PFSK-1 (cell line): Measurements from ENCODE around the gene ZBTB37.

Experiments
- POLR2AphosphoS5 ChIP-seq: IDR thresholded peaks from 2 replicates; pipeline ENCODE4 v1.6.1; 2012; ENCODE audit warnings: low read depth, mild to moderate bottlenecking, control low read depth, low read length, moderate library complexity
- TAF1 ChIP-seq: IDR thresholded peaks from 2 replicates; pipeline ENCODE4 v1.6.1; 2012; ENCODE audit warnings: low read length, control low read depth, borderline replicate concordance; ENCODE audit not compliant: insufficient read depth

DNA sequence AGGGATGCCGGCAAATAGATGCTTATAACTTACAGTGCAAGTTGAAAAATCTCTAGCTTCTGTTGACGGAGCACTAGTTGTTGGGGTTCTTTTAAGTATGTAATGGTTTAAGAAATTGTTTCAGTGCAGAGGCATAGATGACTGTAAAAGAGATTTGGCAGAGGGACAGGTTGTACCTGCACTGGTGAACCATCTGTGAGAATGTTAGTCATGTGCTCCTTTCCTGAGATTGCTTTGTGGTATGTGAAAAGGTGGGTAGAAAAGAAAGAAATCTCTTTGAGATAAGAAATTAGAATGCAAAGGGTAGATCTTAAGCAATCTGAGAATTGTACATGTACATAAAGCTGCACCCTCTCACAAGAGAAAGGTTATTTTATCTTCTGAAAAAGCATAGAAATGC is 19.4 kb downstream of the ZBTB37 start:
- no peak for TF ChIP-seq TAF1
- no peak for TF ChIP-seq POLR2AphosphoS5
